ENCODE results near the gene TPD52L2. TPM values are rescaled to one million over a fixed set of nuclear protein-coding genes. Genes with fewer than 3 reads are reported as not detected.
A peak's percentile ranks its signal among the peaks of the same experiment; 100 is the strongest.

TPD52L2 gene
- total RNA-seq, 1 experiment from 2014 or later: 149 TPM

GRCh38 chr20:63828545-63828944 is 36.5 kb upstream of the TPD52L2 start:
- no TSS peak for BruUV-seq (replicated peaks)
- ChIA-PET CTCF (no interaction called here), POLR2A (ENCODE audit: unreplicated experiment) (no interaction called here)
- Histone ChIP-seq H3K4me3 (no peak overlapping the region), H3F3A (ENCODE audit: insufficient read depth, low read depth) (peaks cover 27% of the 10 kb centered on the region), H3K4me1 (replicated peaks; ENCODE audit: insufficient read depth) (0 out of 2 replicates have a peak, but pooled peaks cover 6% of the 10 kb centered on the region), H3K9me3 (ENCODE audit: insufficient read depth, low read depth) (no peaks in the 10 kb centered on the region), H3K4me2 (no peak overlapping the region), H3K79me2 (ENCODE audit: low read depth) (no peaks in the 10 kb centered on the region), H3K9me2 (ENCODE audit: insufficient read depth) (no peaks in the 10 kb centered on the region), H3K27ac (no peak overlapping the region), H3K27me3 (ENCODE audit: insufficient read depth, low read depth) (peaks cover 12% of the 10 kb centered on the region), H4K20me1 (ENCODE audit: insufficient read depth) (0 out of 2 replicates have a peak, but pooled peaks cover 3% of the 10 kb centered on the region), H3K36me3 (ENCODE audit: low read depth) (no peaks in the 10 kb centered on the region), H2AFZ (no peak overlapping the region)
- no peak for DNase-seq
- TF ChIP-seq EZH2 (IDR thresholded peaks at IDR 0.05; ENCODE audit: low read depth) (no peak), CTCF (conservative IDR thresholded peaks at IDR 0.05) (no peak)
- intact Hi-C loops (cut with micrococcal nuclease; ENCODE audit: unreplicated experiment): no loop called here

GRCh38 chr20:63828951-63829350 is 36.1 kb upstream of the TPD52L2 start:
- no peak overlapping the region for H3K4me3 ChIP-seq

GRCh38 chr20:63829603-63829944 is 35.5 kb upstream of the TPD52L2 start:
- Histone ChIP-seq H3K9me3 (ENCODE audit: insufficient read depth, low read depth) (no peaks in the 10 kb centered on the region), H3K36me3 (ENCODE audit: low read depth) (no peaks in the 10 kb centered on the region), H2AFZ (no peak overlapping the region), H4K20me1 (ENCODE audit: insufficient read depth) (0 out of 2 replicates have a peak, but pooled peaks cover 3% of the 10 kb centered on the region), H3F3A (ENCODE audit: insufficient read depth, low read depth) (peaks cover 31% of the 10 kb centered on the region), H3K9me2 (ENCODE audit: insufficient read depth) (no peaks in the 10 kb centered on the region), H3K4me2 (no peak overlapping the region), H3K79me2 (ENCODE audit: low read depth) (no peaks in the 10 kb centered on the region), H3K4me3 (no peak overlapping the region; the same call in 1 of the 2 replicates), H3K4me1 (replicated peaks; ENCODE audit: insufficient read depth) (peaks cover 10% of the 10 kb centered on the region), H3K27ac (no peak overlapping the region), H3K27me3 (ENCODE audit: insufficient read depth, low read depth) (peaks cover 12% of the 10 kb centered on the region)
- no TSS peak for BruUV-seq (replicated peaks)
- TF ChIP-seq CTCF (conservative IDR thresholded peaks at IDR 0.05) (no peak), EZH2 (IDR thresholded peaks at IDR 0.05; ENCODE audit: low read depth) (no peak)
- ChIA-PET POLR2A (ENCODE audit: unreplicated experiment) (no interaction called here), CTCF (no interaction called here)
- peak in 1 of 2 experiments; percentile 20 for DNase-seq
- intact Hi-C loops (cut with micrococcal nuclease; ENCODE audit: unreplicated experiment): no loop called here

More at GRCh38 chr20:63828951-63829350, 36.1 kb upstream of the TPD52L2 start:
- no peaks in the 10 kb centered on the region for H3K9me3 ChIP-seq (ENCODE audit: insufficient read depth, low read depth)
- ChIA-PET CTCF (no interaction called here), POLR2A (ENCODE audit: unreplicated experiment) (no interaction called here)
- H2AFZ ChIP-seq: no peak overlapping the region
- H3F3A ChIP-seq (ENCODE audit: insufficient read depth, low read depth): peaks cover 31% of the 10 kb centered on the region
- DNase-seq: peak in 1 of 2 experiments; percentile 24
- no TSS peak for BruUV-seq (replicated peaks)
- H4K20me1 ChIP-seq (ENCODE audit: insufficient read depth): 0 out of 2 replicates have a peak, but pooled peaks cover 3% of the 10 kb centered on the region
- intact Hi-C loops (cut with micrococcal nuclease; ENCODE audit: unreplicated experiment): no loop called here
- peaks cover 12% of the 10 kb centered on the region for H3K27me3 ChIP-seq (ENCODE audit: insufficient read depth, low read depth)
- H3K36me3 ChIP-seq (ENCODE audit: low read depth): no peaks in the 10 kb centered on the region
- TF ChIP-seq EZH2 (IDR thresholded peaks at IDR 0.05; ENCODE audit: low read depth): no peak
- no peak for TF ChIP-seq CTCF (conservative IDR thresholded peaks at IDR 0.05)
- H3K4me2 ChIP-seq: no peak overlapping the region
- no peak overlapping the region for H3K27ac ChIP-seq
- no peaks in the 10 kb centered on the region for H3K9me2 ChIP-seq (ENCODE audit: insufficient read depth)
- no peaks in the 10 kb centered on the region for H3K79me2 ChIP-seq (ENCODE audit: low read depth)
- 0 out of 2 replicates have a peak, but pooled peaks cover 6% of the 10 kb centered on the region for H3K4me1 ChIP-seq (replicated peaks; ENCODE audit: insufficient read depth)
